Colon (tissue), 2 donors: ENCODE measurements around the gene RNASE8.

ENCODE experiments used
- FAIRE-seq: peaks from 2 replicates; lab custom pipeline; 2012; peaks lifted over from hg19 to GRCh38; lab: Jason Lieb, UNC
- donor health status: control.
- donor health status: control.

The RNASE8 gene

DNA sequence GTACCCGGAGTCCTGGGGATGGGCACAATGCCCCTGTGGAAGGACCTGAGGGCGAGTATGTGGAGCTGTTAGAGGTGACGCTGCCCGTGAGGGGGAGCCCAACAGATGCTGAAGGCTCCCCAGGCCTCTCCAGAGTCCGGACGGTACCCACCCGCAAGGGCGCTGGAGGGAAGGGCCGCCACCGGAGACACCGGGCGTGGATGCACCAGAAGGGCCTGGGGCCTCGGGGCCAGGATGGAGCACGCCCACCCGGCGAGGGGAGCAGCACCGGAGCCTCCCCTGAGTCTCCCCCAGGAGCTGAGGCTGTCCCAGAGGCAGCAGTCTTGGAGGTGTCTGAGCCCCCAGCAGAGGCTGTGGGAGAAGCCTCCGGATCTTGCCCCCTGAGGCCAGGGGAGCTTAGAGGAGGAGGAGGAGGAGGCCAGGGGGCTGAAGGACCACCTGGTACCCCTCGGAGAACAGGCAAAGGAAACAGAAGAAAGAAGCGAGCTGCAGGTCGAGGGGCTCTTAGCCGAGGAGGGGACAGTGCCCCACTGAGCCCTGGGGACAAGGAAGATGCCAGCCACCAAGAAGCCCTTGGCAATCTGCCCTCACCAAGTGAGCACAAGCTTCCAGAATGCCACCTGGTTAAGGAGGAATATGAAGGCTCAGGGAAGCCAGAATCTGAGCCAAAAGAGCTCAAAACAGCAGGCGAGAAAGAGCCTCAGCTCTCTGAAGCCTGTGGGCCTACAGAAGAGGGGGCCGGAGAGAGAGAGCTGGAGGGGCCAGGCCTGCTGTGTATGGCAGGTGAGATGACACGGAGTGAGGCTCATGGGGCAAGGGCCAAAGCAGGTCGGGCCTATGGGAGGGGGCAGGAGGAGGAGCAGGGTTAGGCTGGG is 17.0 kb downstream of the RNASE8 start:
- no peak for FAIRE-seq

DNA sequence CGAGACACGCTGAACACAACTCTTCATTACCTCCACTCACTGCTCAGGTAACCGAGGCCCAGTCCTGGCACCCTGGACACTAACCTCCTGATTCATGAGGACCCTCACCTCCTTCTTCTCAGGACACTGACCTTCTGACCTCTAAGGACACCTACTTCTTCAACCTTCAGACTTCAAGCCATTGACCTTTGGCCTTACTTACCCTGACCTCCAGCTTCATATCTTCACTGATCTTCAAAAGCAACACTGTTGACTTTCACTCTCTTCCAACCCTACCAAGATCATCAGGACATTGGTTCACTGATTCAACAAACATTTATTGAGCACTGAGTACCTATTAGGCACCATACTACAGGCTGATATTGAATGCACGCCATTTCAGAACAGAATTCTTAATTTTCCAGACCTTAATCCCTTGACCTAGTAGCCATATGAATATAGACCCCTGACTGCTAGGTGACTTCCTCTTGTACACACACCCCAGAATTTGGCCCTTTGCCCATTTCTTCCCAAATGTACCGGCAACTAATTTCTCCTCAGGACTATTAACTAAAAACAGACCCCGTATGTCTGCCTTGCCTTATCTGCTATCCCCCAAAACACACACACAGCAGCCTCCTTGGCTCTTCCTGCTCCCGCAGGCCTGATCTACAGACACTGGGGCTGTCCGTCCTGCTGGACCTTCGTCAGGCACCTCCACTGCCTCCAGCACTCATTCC is 18.3 kb downstream of the RNASE8 start:
- no peak for FAIRE-seq

GRCh38 chr14:21077672-21078071 is 20.1 kb downstream of the RNASE8 start:
- FAIRE-seq: no peak

- no peak for FAIRE-seq
Observed at GRCh38 chr14:21078287-21078686, 20.7 kb downstream of the RNASE8 start.

DNA sequence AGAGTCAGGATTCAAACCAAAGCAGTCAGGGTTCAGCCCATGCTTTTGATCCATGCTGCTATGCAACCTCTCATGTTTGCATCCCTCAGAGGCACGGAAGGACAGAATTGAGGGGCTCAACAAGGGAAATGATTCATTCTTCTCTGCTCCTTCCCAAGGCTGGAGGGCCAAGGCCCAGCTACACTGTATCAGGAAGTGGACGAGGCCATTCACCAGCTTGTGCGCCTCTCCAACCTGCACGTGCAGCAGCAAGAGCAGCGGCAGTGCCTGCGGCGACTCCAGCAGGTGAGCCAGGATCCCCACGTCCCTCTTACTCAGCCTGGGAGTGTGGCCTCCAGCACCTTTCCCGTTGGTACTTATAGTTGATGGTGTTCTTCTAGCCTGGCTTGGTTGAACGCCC is 21.1 kb downstream of the RNASE8 start:
- FAIRE-seq: no peak

GRCh38 chr14:21081521-21082142 is 24.0 kb downstream of the RNASE8 start:
- FAIRE-seq: no peak

DNA sequence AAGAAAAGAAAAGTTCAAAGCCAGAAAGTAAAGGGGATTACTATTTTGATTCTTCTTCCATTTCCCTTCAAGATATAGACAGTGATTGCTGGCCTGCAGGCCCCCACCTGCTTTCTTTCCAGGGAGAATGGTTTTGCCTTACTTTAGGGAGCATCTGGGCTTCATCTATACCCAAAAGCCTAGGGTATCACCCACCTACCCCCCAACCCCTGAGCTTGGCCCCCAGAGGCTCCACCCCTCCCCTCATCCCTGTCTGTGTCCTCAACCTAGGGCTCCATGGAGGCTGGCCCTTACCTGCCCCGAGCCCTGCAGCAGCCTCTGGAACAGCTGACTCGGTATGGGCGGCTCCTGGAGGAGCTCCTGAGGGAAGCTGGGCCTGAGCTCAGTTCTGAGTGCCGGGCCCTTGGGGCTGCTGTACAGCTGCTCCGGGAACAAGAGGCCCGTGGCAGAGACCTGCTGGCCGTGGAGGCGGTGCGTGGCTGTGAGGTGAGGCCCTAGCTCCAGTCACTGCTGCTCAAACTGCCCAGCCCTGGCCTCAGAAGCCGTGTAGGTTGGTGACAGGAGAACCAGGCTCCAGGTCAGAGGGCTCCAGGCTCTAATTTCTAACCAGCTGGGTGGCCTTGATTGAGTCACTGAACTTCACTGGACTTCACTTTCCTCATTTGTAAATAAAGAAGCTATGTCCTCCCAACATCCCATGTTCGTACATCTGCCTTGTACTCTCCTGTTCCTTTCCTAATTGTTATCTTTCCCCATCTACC is 26.1 kb downstream of the RNASE8 start:
- FAIRE-seq: no peak

DNA sequence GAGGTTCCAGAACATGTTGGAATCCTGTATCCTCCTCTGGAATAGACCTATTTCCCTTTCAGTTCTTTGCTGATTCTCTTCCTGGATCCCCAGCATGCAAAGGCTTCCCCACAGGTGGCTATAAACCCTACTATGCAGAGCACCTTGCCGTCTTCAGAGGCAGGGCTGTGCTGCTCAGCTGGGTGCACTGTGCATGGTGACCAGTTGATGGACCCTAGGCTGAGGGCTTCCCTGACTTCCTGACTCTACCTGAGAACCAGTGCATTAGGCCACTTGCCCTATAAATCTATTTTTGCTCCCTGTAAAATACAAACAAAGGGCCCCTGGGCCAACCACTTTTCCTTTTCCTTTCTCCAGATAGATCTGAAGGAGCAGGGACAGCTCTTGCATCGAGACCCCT is 26.8 kb downstream of the RNASE8 start:
- no peak for FAIRE-seq

GRCh38 chr14:21084998-21085853 is 27.6 kb downstream of the RNASE8 start:
- FAIRE-seq: no peak

DNA sequence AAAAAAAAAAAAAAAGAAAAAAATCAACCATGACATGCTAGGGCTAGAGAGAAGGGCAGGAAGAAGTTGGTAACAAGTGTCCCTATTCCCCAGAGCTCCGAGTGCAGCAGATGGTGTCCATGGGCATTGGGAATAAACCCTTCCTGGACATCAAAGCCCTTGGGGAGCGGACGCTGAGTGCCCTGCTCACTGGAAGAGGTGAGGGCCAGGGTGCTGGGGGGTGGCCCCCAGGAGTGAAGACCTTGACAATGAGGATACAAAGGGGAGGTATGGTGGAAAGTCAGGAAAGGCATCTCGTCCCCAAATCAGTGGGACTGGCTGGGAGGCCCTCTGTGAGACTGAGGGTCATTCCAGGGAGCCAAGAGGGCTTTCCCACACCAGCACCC is 29.3 kb downstream of the RNASE8 start:
- no peak for FAIRE-seq

- no peak for FAIRE-seq
Observed at GRCh38 chr14:21087294-21088091, 29.9 kb downstream of the RNASE8 start.

DNA sequence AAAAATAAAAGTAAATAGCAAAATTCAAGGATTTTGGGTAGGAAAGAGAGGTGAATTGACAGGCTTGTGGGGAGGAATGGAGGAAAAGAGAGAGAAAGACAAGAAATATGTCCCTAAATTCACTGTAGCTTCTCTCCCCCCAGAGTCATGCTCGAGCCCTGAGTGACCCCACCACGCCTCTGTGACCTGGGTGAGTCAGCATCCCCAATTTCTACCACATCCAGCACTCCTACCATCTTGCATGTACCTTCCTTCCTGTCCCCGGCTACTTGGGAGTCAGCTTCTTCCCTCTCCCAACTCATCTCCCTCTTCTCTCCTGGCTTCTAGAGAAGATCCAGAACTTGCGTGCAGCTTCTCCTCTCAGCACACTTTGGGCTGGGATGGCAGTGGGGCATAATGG is 31.1 kb downstream of the RNASE8 start:
- FAIRE-seq: no peak

- FAIRE-seq: no peak
Observed at GRCh38 chr14:21089271-21089670, 31.6 kb downstream of the RNASE8 start.

DNA sequence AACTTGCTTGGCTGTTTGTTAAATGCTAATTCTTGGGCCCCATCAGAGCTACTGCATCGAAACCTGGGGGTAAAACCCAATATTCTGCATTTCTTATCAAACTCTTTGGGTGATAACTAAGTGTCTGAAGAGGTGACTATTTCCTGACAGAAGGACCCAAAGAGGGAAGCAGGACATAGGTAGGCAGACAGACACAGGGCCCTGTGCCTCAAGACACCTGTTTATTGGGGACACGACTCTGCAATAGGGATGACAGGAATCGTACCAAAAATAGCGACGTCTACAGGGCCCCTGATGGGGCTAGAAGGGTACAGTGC is 32.2 kb downstream of the RNASE8 start:
- no peak for FAIRE-seq

- no peak for FAIRE-seq
Observed at GRCh38 chr14:21090194-21090939, 32.7 kb downstream of the RNASE8 start.

DNA sequence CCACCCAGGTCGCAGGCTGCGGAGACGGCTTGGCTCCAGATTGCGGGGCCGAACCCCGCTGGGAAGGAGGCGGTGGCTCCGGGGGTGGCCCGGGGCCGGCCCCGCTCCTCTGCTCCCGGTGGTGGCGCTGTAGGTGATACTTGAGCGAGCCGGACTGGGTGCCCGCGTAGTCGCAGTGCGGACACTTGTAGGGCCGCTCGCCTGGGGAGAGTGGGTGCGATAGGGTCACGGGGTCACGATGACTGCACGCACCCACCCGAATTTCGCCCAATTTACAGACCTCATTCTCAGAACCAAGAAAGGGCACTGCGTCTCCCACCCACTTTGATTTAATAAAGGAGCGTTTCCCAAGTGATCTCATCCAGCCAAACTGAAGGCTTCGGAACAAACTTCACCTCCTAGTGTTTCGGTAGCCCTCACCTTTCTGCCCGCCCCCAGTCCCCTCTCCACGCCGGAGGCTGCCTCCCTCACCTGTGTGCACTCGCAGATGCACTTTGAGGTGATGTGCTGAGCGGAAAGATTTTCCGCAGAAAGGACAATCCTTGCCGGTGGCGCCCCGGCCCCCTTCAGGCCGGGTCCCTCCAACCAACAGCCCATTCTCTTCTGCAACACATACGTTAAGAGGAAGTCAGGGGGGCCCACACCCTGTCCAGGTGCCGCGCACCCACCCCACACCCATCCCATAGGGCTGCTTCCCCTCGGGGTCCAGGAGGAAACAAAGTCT is 33.5 kb downstream of the RNASE8 start:
- FAIRE-seq: no peak

DNA sequence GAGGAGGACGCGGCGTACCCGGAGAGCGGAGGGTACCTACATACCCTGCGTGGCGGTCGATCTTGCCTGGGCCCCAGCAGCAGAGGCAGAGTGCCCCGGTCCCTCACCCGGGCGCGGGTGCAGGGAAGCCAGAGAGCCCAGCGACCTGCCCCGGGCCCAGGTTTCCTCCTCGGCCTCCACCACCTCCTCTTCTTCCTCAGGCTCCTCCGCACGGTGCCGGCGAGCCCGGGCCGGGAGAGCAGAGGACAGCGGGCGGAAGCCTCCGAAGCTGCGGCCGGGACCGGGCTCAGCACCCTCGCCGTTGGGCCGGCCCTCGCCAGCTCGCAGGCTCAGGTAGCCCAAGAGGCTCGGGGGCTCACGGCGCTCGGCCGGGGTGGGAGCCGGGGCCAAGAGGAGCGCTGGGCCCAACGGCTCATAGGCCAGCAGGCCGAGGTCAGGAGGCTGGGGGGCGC is 34.2 kb downstream of the RNASE8 start:
- FAIRE-seq: no peak

DNA sequence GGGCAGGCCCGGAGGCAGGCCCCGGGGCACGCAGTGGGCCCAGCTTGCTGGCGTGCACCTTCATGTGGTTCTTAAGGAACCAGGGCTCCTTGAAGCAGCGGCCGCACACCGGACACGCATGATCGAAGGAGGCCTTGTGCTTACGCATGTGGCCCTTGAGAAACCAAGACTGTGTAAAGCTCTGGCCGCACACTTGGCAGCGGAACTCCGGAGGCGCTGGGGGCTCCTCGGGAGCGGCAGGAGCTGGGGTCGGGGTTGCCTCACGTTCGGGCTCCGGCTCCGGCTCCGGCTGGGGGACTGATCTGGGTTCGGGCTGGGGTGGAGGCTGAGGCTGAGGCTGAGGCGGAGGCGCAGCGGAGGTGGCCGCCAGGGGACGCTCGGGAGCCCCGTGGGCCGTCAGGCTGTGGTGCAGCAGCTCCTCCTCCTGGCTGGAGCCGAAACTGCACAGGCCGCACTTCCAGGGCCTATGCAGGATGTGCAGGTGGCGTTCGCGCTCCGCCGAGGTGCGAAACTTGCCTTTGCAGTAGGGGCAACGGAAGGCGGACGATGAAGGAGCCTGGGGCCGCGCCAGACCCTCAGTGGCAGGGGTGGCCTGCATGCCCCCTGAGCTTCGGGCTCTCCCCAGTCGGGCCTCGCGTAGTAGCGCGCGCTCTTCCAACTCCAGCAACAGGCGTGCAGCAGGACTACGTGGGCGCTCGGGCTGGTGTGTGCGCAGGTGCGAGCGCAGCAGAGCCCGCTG is 34.8 kb downstream of the RNASE8 start:
- FAIRE-seq: no peak

DNA sequence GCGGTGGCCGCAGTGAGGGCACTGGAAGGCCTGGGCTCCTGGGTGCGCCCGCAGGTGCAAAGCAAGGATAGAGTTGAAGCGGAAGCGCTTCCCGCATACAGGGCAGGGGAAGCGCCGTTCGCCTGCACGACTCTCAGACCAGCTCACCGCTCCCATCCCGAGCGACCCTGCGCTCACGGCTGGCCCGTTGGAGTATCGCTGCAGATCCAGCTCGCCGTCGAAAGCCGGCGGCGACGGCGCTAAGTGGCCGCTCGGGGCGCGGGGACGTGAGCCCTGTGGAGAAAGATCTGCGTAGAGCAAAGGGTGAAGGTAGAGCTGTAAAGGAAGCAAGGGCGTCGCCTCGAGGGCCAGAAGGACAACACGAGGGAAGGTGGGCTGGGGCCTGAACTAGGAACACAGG is 35.4 kb downstream of the RNASE8 start:
- no peak for FAIRE-seq
